HG03520 (cell line): ENCODE results near the gene MLIP.
"Not testable (repeated sequence)": the region's sequence is repeated elsewhere in the genome, so short reads cannot be mapped to it uniquely, and the experiment has no call there.

Experiments
- ATAC-seq: cut with Tn5 transposase; IDR thresholded peaks from one replicate; pipeline ENCODE4 v1.9.1; 2021; ENCODE audit warnings: mild to moderate bottlenecking, moderate library complexity; ENCODE audit not compliant: unreplicated experiment

MLIP gene

DNA sequence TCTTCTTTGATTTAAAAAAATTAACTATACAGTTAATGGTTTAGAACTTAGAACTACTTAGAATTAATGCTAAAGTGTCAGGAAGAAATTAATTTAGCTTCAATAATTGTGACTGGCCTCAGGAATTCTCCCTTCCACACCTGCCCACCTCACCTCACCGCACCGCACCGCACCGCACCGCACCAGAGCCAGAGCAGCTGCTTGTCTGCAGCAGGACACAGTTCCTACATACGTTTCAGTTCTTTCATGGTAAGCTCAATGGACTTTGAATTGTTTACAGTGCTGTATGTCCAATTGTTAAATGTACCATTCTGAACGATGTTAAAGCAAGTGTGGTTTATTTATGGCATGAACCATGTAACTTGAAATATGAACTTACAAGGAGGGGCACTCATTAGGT lies 98.7 kb downstream of the MLIP start:
- ATAC-seq, result not testable (repeated sequence)

DNA sequence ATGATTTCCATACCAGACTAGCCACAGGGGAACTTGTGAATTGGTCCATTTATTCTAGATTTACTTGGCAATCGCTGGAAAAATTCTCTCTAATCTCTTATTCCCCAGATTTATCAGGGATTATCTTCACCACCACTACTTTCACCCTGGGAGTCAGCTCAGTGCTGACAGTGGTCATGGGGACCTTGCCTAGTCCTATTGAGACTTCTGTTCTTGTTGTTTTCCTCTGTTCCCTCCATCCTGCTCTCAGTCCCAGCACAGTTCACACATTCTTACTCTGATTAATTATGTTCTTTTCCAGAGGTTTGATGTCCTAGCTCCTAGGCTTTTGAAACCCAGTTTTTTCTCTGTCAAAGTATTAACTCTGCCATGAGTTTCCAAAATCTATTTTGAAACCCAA lies 103.0 kb downstream of the MLIP start:
- ATAC-seq, result no peak

DNA sequence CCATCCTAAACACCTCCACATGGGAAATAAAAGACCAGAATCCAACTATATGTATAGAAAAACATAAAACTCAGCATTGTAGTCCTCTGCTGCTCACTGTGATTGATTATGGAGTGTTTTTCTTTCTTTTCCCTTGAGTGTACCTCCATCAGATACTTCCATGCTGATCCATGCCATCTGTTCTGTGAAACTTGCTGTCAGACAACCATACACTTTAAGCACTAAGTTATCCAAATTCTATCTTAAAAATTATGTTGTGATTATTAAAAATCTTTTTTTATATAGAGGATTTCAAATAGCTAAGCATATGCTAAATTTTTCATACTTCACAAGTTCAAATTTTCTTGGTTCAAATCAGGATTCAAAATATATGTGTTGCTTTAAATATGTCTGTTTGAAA lies 105.1 kb downstream of the MLIP start:
- no peak for ATAC-seq

DNA sequence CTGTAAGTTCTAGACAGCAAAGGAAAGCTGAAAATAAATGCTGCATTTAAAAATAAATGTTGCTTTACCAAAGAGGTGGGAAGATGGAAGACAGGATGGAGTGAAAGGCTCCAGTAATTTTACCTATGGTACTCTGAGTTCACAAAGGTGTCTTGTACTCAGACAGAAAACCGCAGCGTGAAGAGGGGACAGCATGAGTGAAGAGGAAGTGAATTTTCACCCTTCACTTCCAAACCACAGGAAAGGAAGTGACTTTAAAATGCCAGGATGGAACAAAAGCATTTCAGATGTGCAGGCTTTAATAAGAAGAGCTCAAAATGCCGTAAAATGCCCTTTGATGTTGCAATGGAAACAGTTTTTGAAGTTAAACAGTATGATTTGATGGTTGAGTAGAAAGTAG lies 105.8 kb downstream of the MLIP start:
- no peak for ATAC-seq

DNA sequence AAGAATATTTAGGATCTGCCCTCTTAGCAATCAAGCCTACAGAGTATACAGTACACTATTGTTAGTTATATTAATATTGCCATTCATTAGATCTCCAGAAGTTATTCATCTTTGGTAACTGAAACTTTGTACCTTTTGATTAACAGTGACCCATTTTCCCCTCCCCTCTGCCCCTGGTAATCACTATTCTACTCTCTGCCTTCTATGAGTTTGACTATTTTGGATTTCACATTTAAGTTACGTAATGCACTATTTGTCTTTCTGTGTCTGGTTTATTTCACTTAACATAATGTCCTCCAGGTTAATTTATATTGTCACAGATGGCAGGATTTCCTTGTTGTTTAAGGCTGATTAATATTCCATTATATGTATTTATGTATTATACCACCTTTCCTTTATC lies 111.0 kb downstream of the MLIP start:
- no peak for ATAC-seq

DNA sequence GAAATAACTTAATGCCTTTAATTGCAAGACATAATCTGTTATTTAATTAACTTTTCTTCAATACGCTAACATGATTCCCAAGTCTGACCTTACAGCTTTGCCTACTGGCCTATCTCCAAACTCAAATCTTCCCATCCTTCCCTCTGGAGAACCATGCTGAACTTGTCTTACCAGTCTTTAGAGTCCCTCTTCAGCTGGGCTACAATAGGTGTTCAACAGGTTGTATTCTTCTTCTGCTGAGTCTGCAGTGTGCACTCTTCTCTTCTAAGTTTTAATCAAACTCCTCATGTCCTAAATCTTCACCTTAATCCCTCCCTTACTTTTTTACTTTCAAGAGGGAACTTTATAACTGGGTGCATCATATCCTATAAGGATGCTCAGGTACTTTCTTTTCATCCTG lies 121.5 kb downstream of the MLIP start:
- no peak for ATAC-seq

DNA sequence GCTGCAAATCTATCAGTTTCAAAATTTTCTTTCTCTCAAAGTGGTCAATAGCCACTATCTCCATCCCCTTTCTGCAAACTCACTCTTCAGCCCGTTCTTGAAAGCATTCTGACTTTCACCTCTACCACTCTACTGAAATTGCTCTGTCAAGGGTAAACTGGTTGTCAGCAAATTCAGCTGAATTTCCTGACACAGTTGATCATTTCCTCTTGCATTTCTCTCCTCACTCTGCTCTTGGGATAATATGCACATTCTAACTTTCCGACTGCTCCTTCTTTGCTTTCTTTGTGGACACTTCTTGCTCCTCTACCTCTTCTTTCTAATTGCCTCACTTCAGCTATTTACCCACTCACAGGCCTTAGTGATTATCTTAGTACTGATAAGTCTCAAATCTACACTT lies 123.3 kb downstream of the MLIP start:
- ATAC-seq, result no peak

DNA sequence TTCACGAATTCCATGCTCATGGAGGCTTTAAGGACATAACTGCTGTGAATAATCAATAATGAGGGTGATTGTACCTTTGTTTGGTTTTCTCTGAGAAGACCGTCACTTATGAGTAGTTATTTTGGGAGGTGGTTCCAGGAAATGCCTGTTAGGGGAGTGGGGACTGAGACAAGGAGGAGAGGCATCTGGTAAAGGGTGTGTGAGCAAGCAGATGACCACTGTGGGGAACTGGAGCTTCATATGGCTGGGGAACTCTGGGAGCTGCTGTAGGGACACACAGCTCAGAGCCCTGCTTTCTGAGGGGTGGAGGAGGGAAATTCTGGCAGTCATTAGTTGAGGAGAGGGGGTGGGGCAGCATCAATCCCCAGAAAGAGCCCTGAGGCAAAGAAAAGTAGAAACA lies 125.7 kb downstream of the MLIP start:
- no peak for ATAC-seq

DNA sequence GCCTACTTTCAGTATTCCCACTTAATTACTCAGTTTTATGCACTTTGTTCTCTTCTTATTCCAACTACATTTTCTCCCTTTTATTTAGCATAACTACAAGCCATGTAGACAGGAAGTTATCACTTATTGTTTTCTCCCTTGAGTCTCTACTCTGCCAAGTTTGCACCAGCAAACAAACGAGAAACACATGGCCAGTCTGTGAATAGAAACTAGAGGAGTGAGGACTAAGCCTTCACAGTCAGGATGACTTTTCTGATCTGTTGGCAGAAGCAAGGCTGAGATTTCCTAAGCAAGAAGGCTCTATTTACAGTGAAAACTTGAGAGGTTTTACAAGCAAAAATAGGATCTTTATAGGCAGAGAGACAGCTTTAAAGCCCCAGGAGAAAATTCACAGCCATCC lies 127.2 kb downstream of the MLIP start:
- ATAC-seq, result no peak

DNA sequence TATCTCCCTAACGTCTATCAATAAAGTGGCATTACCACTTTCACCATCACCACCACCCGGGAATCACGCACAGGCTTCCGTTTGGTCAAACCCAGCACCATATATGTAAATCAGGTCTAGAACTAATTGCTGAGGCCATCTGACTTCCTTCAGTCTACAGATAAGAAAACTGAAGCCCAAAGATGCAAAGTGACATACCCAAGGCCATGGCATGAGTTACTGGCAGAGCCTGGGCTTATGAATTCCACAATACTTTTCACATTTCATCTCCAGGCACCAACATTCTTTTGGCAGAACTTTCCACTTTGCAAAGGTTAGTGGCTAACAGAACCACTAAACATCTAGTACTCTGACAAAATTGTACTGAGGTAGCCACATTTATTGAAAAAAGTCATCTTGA lies 132.5 kb downstream of the MLIP start:
- ATAC-seq, result no peak

DNA sequence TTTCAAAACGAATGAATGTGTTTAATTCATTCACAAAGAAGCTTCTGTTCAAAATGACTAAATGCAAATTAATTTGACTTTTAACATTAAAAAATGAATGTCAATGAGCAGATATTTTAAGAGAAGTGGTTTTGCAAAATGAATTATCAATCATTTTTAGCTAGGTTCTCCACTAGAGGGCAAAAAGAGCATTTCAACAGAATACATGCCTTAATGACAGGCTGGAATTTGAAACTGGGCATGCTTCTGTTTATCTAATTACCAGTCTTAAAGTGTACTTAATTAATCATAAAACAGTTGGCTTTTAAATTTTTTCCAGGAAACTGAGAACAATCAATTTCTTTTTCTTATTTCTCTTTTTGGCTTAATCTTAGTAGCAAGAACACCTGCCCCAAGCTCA lies 133.2 kb downstream of the MLIP start:
- no peak for ATAC-seq

DNA sequence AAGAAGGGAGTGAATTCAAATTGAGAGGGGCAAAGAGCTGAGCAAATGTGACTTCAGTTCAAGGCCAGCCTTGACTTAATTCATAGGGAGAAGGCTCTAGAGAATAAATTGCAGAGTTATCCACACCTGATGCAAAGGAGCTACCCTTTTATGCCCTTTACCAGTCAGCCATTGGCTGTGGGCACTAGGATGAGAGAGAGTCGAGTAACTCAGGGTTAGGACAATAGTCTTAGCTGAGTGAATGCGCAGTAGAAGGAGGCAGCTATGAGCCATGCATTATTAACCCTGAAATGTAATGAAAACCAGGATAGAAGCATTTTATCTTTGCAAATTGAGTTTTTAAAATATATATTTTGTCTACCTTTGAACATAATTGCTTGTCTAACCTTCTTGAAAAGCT lies 134.0 kb downstream of the MLIP start:
- ATAC-seq, result no peak

DNA sequence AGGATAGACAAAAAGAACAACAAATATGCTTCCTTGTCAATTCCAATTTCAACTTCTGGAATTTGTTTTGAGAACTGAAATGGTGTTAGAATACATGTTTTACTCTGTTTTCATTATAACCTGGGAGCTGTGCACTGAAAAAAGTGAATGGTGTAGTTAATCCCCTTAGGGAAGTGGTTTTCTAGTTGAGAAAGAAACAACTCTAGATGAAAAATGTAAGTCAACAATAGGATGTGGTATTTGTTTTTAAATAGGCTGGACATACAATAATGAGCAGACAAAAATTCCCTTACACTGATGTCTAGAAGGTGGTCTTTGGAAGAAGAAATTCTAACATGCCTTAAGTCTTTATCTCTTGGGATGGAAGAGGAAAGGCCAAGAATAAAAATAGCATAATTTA lies 137.1 kb downstream of the MLIP start:
- no peak for ATAC-seq

DNA sequence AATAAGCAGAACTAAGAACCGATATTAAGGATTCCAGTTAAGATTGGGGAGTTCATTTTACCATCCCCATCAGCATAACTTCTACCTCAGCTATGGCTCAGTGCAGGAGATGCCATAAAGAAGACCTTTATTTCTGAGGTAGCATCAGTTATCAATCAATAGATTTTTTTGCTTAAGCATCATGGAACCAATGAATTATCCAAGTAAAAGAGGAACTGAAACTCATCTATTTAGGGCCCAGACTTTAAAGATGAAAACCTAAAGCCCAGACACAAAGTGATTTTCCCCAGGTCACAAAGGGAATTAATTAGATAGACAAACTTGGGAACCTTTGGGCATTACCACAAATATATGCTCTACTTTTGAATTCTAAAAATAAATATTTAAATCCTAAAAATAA lies 137.8 kb downstream of the MLIP start:
- peak; percentile 46 for ATAC-seq

DNA sequence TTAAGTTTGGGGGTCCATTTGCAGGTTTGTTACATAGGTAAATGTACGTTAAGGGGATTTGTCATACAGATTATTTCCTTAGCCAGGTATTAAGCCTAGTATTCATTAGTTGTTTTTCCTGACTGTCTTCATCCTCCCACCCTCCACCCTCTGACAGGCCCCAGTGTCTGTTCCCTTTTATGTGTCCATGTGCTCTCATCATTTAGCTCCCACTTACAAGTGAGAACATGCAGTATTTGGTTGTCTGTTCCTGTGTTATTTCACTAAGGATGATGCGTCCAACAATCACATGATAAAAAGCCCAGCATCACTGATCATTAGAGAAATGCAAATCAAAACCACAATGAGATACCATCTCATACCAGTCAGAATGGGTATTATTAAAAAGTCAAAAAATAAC lies 138.6 kb downstream of the MLIP start:
- ATAC-seq, result not testable (repeated sequence)

DNA sequence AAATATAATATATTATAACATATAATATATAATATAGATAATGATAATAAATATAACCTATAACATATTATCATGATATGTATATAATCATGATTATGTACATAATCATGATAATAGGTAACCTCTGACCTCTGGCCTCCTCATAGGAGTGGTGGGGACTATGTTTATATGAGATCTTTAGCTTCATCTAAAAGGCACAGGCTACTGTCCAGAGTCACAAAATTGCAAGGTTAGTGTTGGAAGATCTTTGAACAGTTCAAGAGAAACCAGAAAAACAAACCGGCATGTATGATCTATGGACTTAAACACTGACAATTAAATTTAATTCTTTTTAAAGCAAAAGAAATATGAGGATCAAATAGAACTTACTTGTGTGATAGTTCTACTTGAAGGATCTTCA lies 141.3 kb downstream of the MLIP start:
- no peak for ATAC-seq

DNA sequence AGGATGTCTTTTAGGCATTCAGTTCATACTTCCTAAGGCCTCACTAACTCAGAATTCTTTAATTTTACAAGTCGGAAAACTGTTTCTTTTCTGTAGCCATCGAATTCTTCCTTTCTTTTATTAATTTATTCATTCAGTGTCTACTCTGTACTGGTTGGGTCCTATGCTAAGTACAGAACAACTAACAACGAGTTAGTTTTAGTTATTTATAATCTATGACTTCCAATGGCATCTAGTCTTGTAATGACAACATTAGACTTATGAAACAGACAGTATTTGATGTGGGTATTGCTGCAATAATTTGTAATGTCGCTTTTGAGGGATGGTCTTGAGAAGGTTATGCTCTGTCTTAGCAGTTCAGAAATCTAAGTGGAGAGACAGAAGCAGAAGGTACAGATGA lies 141.7 kb downstream of the MLIP start:
- ATAC-seq, result no peak

DNA sequence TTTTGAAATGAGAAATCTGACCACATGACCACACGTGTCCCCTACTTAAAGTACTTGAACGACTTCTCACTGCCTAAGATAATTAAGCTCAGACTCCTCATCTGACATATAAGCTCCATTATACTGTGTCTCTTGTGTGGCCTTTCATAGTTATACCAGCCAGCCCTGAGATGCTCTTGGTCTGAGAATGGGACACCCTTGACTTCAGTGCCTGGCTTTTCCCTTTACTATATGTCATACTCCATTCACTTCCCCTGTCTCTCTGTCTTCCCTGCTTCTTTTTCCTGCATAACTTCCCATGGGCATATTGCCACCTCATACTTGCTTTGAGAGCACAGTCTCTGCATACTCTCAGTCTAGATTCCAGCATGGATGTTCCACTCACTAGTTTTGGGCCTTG lies 143.6 kb downstream of the MLIP start:
- no peak for ATAC-seq

DNA sequence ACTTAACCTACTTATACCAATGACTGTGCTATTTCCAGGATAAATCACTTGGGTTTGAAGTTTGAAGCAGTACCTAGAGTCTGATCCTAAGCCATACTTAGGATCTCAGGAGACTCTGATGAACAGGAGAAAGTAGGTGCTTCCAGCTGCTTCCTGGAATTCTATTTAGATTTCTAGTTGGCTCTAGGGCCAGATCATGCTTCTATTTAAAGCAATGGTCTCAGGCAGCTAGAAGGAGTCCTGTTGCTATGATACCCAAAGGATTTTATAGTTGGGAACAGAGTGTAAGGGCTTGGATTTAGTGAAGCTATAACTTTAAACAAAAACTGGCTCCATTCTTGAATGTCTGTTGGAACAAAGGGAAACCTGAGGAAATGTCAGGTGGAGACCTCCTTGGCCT lies 144.6 kb downstream of the MLIP start:
- ATAC-seq, result no peak

DNA sequence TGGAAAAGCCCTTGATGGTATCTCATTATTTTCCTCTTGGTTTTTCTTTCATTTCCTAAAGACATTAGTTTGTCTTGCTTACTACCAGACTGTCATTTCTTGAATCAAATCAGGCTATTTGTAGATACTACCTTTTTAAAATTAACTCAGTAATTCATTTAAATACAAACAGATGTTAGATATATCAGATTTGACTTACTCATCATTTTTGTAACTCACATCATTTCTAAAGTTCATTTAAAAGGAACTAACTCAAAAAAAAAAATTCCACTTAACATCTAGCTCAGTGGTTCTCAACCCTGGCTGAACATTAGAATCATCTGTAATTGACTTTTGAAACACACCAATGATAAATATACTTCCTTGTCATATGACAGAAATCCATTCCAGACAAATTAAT lies 148.8 kb downstream of the MLIP start:
- ATAC-seq, result no peak

DNA sequence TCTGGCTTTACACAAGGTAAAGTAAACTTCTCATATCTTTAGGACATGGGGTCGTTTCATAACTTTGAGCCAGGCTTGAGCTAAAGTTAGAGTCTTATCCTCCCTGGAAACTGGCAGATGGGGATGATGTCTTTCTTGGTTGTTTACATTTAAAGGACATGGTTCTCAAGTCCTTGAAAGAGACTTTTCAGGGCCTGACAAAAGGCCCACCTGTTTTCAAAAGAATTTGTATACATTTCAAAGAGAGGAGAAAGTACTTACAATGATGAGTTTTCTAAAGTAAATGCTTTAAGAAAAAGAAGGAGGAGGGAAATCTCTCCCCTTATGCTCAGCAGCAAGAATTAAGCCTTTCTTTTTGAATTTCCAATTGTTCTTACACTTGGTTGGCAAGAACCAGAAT lies 151.3 kb downstream of the MLIP start:
- ATAC-seq, result no peak

DNA sequence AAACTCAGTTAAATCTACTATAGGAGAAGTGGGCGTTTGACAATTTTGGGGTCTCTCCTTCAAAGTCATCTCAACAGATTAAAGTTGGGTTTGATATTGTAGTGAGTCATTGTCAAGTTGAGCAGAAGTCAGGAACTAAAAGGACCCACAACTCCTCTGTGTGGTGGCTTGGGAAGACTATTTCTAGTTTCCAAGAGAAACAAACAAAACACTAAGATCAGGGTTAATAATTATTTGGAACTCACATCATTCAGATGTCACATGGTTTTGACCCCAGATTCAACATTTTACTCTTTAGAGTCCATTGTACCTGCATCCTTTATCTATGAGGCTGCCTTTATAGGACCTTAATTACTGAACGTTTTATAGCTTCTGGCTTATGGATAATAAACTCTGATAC lies 151.7 kb downstream of the MLIP start:
- ATAC-seq, result no peak

DNA sequence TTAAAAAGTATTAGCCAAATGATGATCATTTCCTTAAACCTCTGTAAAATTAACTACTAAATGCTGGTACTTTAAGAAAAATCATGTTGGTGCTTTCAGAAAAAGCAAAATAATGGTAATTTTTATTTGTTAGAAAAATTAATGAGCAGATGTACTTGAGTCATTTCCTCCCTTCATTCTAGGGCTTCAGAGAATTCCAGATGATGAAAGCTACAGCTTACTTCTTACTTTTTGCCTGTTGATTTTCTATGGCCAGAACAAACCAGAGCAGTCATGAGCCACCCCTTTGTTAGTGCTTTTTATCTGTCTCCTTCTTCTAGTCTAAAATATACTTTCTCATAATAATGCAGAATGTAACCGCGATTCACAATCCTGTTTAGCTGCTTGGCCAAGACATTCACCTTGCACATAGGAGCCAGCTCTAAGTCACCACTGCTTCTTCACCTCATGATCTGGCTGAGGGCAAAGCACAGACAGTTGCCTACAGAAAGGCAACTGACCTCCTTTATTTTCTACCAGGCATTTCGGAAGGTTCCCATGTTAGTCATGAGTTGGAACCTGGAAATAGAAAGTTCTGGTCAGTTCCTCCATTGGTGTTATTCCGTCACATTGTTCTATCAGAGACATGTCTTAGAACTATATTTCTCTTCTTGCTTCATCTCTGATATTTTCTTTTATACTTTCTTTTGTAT lies 153.5 kb downstream of the MLIP start:
- no peak for ATAC-seq
